ENCODE data around the gene A2M.

- TF ChIP-seq CTCF (IDR thresholded peaks at IDR 0.05; ENCODE audit: low read length) (no peak), EZH2 (optimal IDR thresholded peaks at IDR 0.05; ENCODE audit: low read depth, low read length) (no peak)
These were observed 81.6 kb downstream of the A2M start for GRCh38 chr12:9034095-9034494.
